ENCODE data around the gene TMEM115. TPM values are rescaled to one million over a fixed set of nuclear protein-coding genes. Genes with fewer than 3 reads are reported as not detected.

Gene TMEM115
- total RNA-seq, 2 experiments from 2014 or later, result 17.5 to 19.2 TPM

GRCh38 chr3:50334339-50335075 is 24.8 kb downstream of the TMEM115 start:
- Mint-ChIP-seq H3K27me3 (no peaks in the 10 kb centered on the region), H3K9me3 (no peaks in the 10 kb centered on the region), H3K27ac (peak overlapping the region; percentile 88), H3K4me3 (peak overlapping the region; percentile 51), H3K4me1 (peaks cover 50% of the 10 kb centered on the region), H3K36me3 (ENCODE audit: low read depth) (peaks cover 77% of the 10 kb centered on the region)
- POLR2A ChIA-PET, result no interaction called here
- no peak for DNase-seq
- CTCF ChIA-PET, result interaction anchor here (1.1 to 9.2 kb wide), 5 partner anchors 11 to 106 kb away, joined by 3 to 76 read pairs (median 4); partner anchors contain the start of genes CYB561D2, HYAL2, NPRL2 and ZMYND10

- Mint-ChIP-seq H3K4me1 (peaks cover 46% of the 10 kb centered on the region), H3K9me3 (no peaks in the 10 kb centered on the region), H3K36me3 (ENCODE audit: low read depth) (peaks cover 73% of the 10 kb centered on the region), H3K27me3 (no peaks in the 10 kb centered on the region), H3K4me3 (peak overlapping the region; percentile 51), H3K27ac (peak overlapping the region; percentile 88)
- POLR2A ChIA-PET, result no interaction called here
- DNase-seq, result no peak
- CTCF ChIA-PET, result interaction anchor here (1.1 to 9.2 kb wide), 5 partner anchors 11 to 106 kb away, joined by 3 to 76 read pairs (median 4); partner anchors contain the start of genes CYB561D2, HYAL2, NPRL2 and ZMYND10
These were observed 25.5 kb downstream of the TMEM115 start for GRCh38 chr3:50333744-50334328.

GRCh38 chr3:50331364-50331907 is 27.9 kb downstream of the TMEM115 start:
- Mint-ChIP-seq H3K27ac (no peak overlapping the region), H3K4me1 (peaks cover 53% of the 10 kb centered on the region), H3K27me3 (no peaks in the 10 kb centered on the region), H3K36me3 (ENCODE audit: low read depth) (peaks cover 58% of the 10 kb centered on the region), H3K4me3 (no peak overlapping the region), H3K9me3 (no peaks in the 10 kb centered on the region)
- ChIA-PET POLR2A (no interaction called here), CTCF (interaction anchor here (0.9 to 9.2 kb wide), 3 partner anchors 8 to 25 kb away, joined by 4 to 76 read pairs (median 52); partner anchors contain the start of genes CYB561D2, HYAL2, NPRL2 and ZMYND10)
- DNase-seq, result no peak

GRCh38 chr3:50330330-50330729 is 29.0 kb downstream of the TMEM115 start:
- POLR2A ChIA-PET, result no interaction called here
- Mint-ChIP-seq H3K36me3 (ENCODE audit: low read depth) (peaks cover 47% of the 10 kb centered on the region), H3K9me3 (no peaks in the 10 kb centered on the region), H3K27ac (no peak overlapping the region), H3K27me3 (no peaks in the 10 kb centered on the region), H3K4me3 (no peak overlapping the region), H3K4me1 (peaks cover 42% of the 10 kb centered on the region)
- DNase-seq, result no peak
- CTCF ChIA-PET, result interaction anchor here (9.2 kb wide), 1 partner anchor 17 kb away, joined by 76 read pairs; the partner anchor contains the start of genes CYB561D2, NPRL2 and ZMYND10

GRCh38 chr3:50327943-50328691 is 31.2 kb downstream of the TMEM115 start, which contains the start of gene TUSC2:
Gene TUSC2, minus strand, starts transcription at chr3:50328223. Its CDS starts 124 bp downstream, at chr3:50328099.
- peak; percentile 97 for DNase-seq
- POLR2A ChIA-PET, result interaction anchor here (0.7 to 1.9 kb wide), 2 partner anchors 9 to 224 kb away, joined by 4 to 11 read pairs; no protein-coding TSS in a partner anchor
- H3K36me3 Mint-ChIP-seq (ENCODE audit: low read depth), result peaks cover 34% of the 10 kb centered on the region
- peak within 1 kb of the TSS; percentile 84 for H3K4me3 Mint-ChIP-seq
- no peaks in the 10 kb centered on the region for H3K27me3 Mint-ChIP-seq
- peaks cover 30% of the 10 kb centered on the region for H3K4me1 Mint-ChIP-seq
- CTCF ChIA-PET, result interaction anchor here (0.6 to 2.9 kb wide), 9 partner anchors 9 to 121 kb away, joined by 3 to 14 read pairs (median 6); partner anchors contain the start of genes HYAL3, NAA80 and RASSF1
- H3K27ac Mint-ChIP-seq, result peak within 1 kb of the TSS; percentile 85
- no peaks in the 10 kb centered on the region for H3K9me3 Mint-ChIP-seq

- Mint-ChIP-seq H3K4me1 (peaks cover 31% of the 10 kb centered on the region), H3K9me3 (no peaks in the 10 kb centered on the region), H3K27me3 (no peaks in the 10 kb centered on the region), H3K27ac (peak overlapping the region; percentile 78), H3K36me3 (ENCODE audit: low read depth) (peaks cover 27% of the 10 kb centered on the region), H3K4me3 (peak overlapping the region; percentile 84)
- ChIA-PET CTCF (interaction anchor here (1.2 to 2.9 kb wide), 6 partner anchors 9 to 100 kb away, joined by 4 to 14 read pairs (median 6); partner anchors contain the start of genes HYAL3, NAA80 and RASSF1), POLR2A (interaction anchor here (1.9 kb wide), 1 partner anchor 10 kb away, joined by 11 read pairs; no protein-coding TSS in a partner anchor)
- no peak for DNase-seq
These were observed 32.2 kb downstream of the TMEM115 start for GRCh38 chr3:50327129-50327528.

GRCh38 chr3:50326182-50326541 is 33.2 kb downstream of the TMEM115 start:
- H3K9me3 Mint-ChIP-seq, result no peaks in the 10 kb centered on the region
- peak; percentile 5 for DNase-seq
- CTCF ChIA-PET, result interaction anchor here (1.1 to 1.4 kb wide), 2 partner anchors 10 to 51 kb away, joined by 4 to 7 read pairs; no protein-coding TSS in a partner anchor
- H3K4me3 Mint-ChIP-seq, result peak overlapping the region; percentile 51
- no peak overlapping the region for H3K27ac Mint-ChIP-seq
- peaks cover 29% of the 10 kb centered on the region for H3K4me1 Mint-ChIP-seq
- H3K27me3 Mint-ChIP-seq, result no peaks in the 10 kb centered on the region
- POLR2A ChIA-PET, result no interaction called here
- peaks cover 19% of the 10 kb centered on the region for H3K36me3 Mint-ChIP-seq (ENCODE audit: low read depth)

GRCh38 chr3:50325497-50326181 is 33.7 kb downstream of the TMEM115 start:
- Mint-ChIP-seq H3K9me3 (no peaks in the 10 kb centered on the region), H3K36me3 (ENCODE audit: low read depth) (peaks cover 14% of the 10 kb centered on the region), H3K4me3 (peak overlapping the region; percentile 51)

GRCh38 chr3:50325113-50325480 is 34.2 kb downstream of the TMEM115 start:
- POLR2A ChIA-PET, result no interaction called here
- CTCF ChIA-PET, result interaction anchor here (0.5 to 4.2 kb wide), 7 partner anchors 9 to 377 kb away, joined by 3 to 52 read pairs (median 3); partner anchors contain the start of genes CYB561D2, HYAL3, NAA80 and NPRL2

More at GRCh38 chr3:50325497-50326181, 33.7 kb downstream of the TMEM115 start:
- POLR2A ChIA-PET, result no interaction called here
- H3K27ac Mint-ChIP-seq, result no peak overlapping the region
- peaks cover 30% of the 10 kb centered on the region for H3K4me1 Mint-ChIP-seq
- CTCF ChIA-PET, result interaction anchor here (1.1 to 3.4 kb wide), 3 partner anchors 11 to 51 kb away, joined by 4 to 19 read pairs (median 7); partner anchors contain the start of genes HYAL3 and NAA80
- peak; percentile 5 for DNase-seq
- no peaks in the 10 kb centered on the region for H3K27me3 Mint-ChIP-seq

GRCh38 chr3:50324351-50325112 is 34.8 kb downstream of the TMEM115 start:
- Mint-ChIP-seq H3K9me3 (no peaks in the 10 kb centered on the region), H3K27ac (peak overlapping the region; percentile 3), H3K4me1 (peaks cover 40% of the 10 kb centered on the region), H3K36me3 (ENCODE audit: low read depth) (peaks cover 4% of the 10 kb centered on the region), H3K4me3 (no peak overlapping the region), H3K27me3 (no peaks in the 10 kb centered on the region)
- ChIA-PET CTCF (interaction anchor here (0.5 to 4.2 kb wide), 12 partner anchors 9 to 376 kb away, joined by 3 to 52 read pairs (median 4); partner anchors contain the start of genes CYB561D2, HYAL3, NAA80 and NPRL2), POLR2A (no interaction called here)
- DNase-seq, result peak; percentile 67

More at GRCh38 chr3:50325113-50325480, 34.2 kb downstream of the TMEM115 start:
- Mint-ChIP-seq H3K36me3 (ENCODE audit: low read depth) (peaks cover 10% of the 10 kb centered on the region), H3K27ac (no peak overlapping the region), H3K27me3 (no peaks in the 10 kb centered on the region), H3K4me3 (no peak overlapping the region), H3K9me3 (no peaks in the 10 kb centered on the region), H3K4me1 (peaks cover 35% of the 10 kb centered on the region)
- peak; percentile 6 for DNase-seq
